B cell (primary cell): ENCODE results near the gene SIX1. TPM values are rescaled to one million over a fixed set of nuclear protein-coding genes. Genes with fewer than 3 reads are reported as not detected.

Source experiments
- ATAC-seq: fragments of 200-7000 bp; cut with Tn5 transposase; one replicate; pipeline ENCODE4 v1.10.0; 2021; ENCODE audit warnings: low read depth, mild to moderate bottlenecking, moderate number of reproducible peaks, moderate library complexity
- CTCF ChIA-PET: fragments of 350-600 bp; sonication (Branson Sonifier 250); formaldehyde crosslinking; loops from one replicate; lab custom pipeline; 2021; ENCODE audit warnings: antibody characterized with exemption, inconsistent platforms; lab: Charles Lee
- POLR2A ChIA-PET: fragments of 350-600 bp; sonication (Branson Sonifier 250); formaldehyde crosslinking; loops from one replicate; lab custom pipeline; 2021; ENCODE audit warnings: antibody characterized with exemption; lab: Charles Lee
- DNase-seq: peaks from one replicate; pipeline ENCODE4 v3.0.0; 2013
- H2AFZ ChIP-seq: 2 replicates; pipeline ENCODE4 v1.6.1; 2012; ENCODE audit warnings: mild to moderate bottlenecking, low read depth, low read length; ENCODE audit not compliant: insufficient read depth, poor library complexity, severe bottlenecking
- H3K27ac ChIP-seq, 2 donors: 1 replicate in 1 of 2; 2 replicates in 1 of 2; pipeline ENCODE4 v1.5.1; 2012 to 2013; ENCODE audit warnings: low read length in 2 of 2, mild to moderate bottlenecking in 2 of 2, moderate library complexity in 1 of 2
- H3K27me3 ChIP-seq, 4 experiments: fragments of 200-600 bp in 1 of 4; sonication (generic) in 1 of 4; replicated peaks in 1 of 4; 1 replicate in 2 of 4; 2 replicates in 2 of 4; pipeline versions ENCODE4 v1.6.1 to v1.7.0; 2013 to 2016; ENCODE audit warnings: low read length in 3 of 4, mild to moderate bottlenecking in 2 of 4, mixed read lengths in 1 of 4, moderate library complexity in 1 of 4; ENCODE audit not compliant: insufficient read depth in 4 of 4, control insufficient read depth in 3 of 4; ENCODE audit errors: control extremely low read depth in 1 of 4
- H3K36me3 ChIP-seq, 2 experiments: replicated peaks in 1 of 2; 1 replicate in 1 of 2; 2 replicates in 1 of 2; pipeline versions ENCODE4 v1.6.1 to v1.7.1; 2013; ENCODE audit warnings: low read length in 1 of 2; ENCODE audit not compliant: insufficient read depth in 2 of 2, control insufficient read depth in 1 of 2; ENCODE audit errors: control extremely low read depth in 1 of 2, extremely low read depth in 1 of 2
- H3K4me1 ChIP-seq, 2 donors: fragments of 200-600 bp in 1 of 2; sonication (generic) in 1 of 2; 1 replicate in 1 of 2; 2 replicates in 1 of 2; pipeline versions ENCODE4 v1.5.1 to v1.6.1; 2013 to 2017; ENCODE audit warnings: low read length in 2 of 2; ENCODE audit not compliant: control insufficient read depth in 2 of 2, insufficient read depth in 2 of 2
- H3K4me2 ChIP-seq: replicated peaks from 2 replicates; pipeline ENCODE3; 2012; ENCODE audit warnings: mild to moderate bottlenecking, low read depth, low read length; ENCODE audit not compliant: poor library complexity, severe bottlenecking
- H3K4me3 ChIP-seq, 5 experiments: fragments of 200-600 bp in 1 of 5; sonication (generic) in 1 of 5; 1 replicate in 3 of 5; 2 replicates in 2 of 5; pipeline versions ENCODE4 v1.5.1 to v1.7.0; 2011 to 2016; ENCODE audit warnings: low read length in 4 of 5, mild to moderate bottlenecking in 4 of 5, low read depth in 2 of 5, control low read depth in 1 of 5, moderate library complexity in 1 of 5; ENCODE audit not compliant: insufficient read depth in 1 of 5; ENCODE audit errors: control extremely low read depth in 1 of 5, extremely low read depth in 1 of 5
- H3K79me2 ChIP-seq: fragments of 200-600 bp; sonication (generic); one replicate; pipeline ENCODE4 v1.6.0; 2016; ENCODE audit warnings: low read length; ENCODE audit not compliant: control insufficient read depth, insufficient read depth
- H3K9ac ChIP-seq: fragments of 200-600 bp; sonication (generic); 2 replicates; pipeline ENCODE4 v1.6.1; 2017; ENCODE audit warnings: mild to moderate bottlenecking, low read length, moderate library complexity
- H3K9me3 ChIP-seq, 3 donors: one replicate each; pipeline versions ENCODE4 v1.6.1 to v1.7.1; 2013; ENCODE audit warnings: low read length in 2 of 3; ENCODE audit not compliant: control insufficient read depth in 2 of 3, insufficient read depth in 1 of 3; ENCODE audit errors: control extremely low read depth in 1 of 3
- H4K20me1 ChIP-seq: 2 replicates; pipeline ENCODE4 v1.6.0; 2012; ENCODE audit warnings: mild to moderate bottlenecking, low read length; ENCODE audit not compliant: insufficient read depth, control insufficient read depth, poor library complexity, severe bottlenecking
- H3K27ac Mint-ChIP-seq: one replicate; pipeline ENCODE4 v1.8.0; 2021; ENCODE audit warnings: mixed read lengths
- H3K27me3 Mint-ChIP-seq: one replicate; pipeline ENCODE4 v1.8.0; 2021; ENCODE audit warnings: mixed read lengths
- H3K4me1 Mint-ChIP-seq: one replicate; pipeline ENCODE4 v1.8.0; 2021; ENCODE audit warnings: mixed read lengths
- H3K4me3 Mint-ChIP-seq: one replicate; pipeline ENCODE4 v1.8.0; 2021; ENCODE audit warnings: mixed read lengths
- H3K9me3 Mint-ChIP-seq: one replicate; pipeline ENCODE4 v1.8.0; 2022; ENCODE audit warnings: mixed read lengths; ENCODE audit not compliant: insufficient read depth
- EZH2 ChIP-seq: IDR thresholded peaks from 2 replicates; pipeline ENCODE4 v1.6.1; 2012; ENCODE audit warnings: borderline replicate concordance, low read depth, mild to moderate bottlenecking, moderate library complexity, low read length; ENCODE audit not compliant: insufficient read depth, poor library complexity, severe bottlenecking
- WGBS: methylation state at CpG from one replicate; pipeline ENCODE4 v1.1.5; 2013; ENCODE audit warnings: missing lambda C conversion rate; ENCODE audit not compliant: insufficient coverage; 5-methylcytosine and 5-hydroxymethylcytosine counted together
- intact Hi-C: fragments of 100-400 bp; cut with micrococcal nuclease; formaldehyde crosslinking; loops from one replicate; pipeline ENCODE4 v1.10.0; 2022
- polyA plus RNA-seq: library from polyadenylated mRNA; depleted of rRNA; stranded (reverse); fragments of >200 nt; gene quantifications from 2 replicates; pipeline ENCODE4 v1.2.3, GENCODE V29; 2012
- total RNA-seq, 2 donors: library from RNA; stranded (reverse); fragments of 120-200 nt in 1 of 2; gene quantifications; 1 replicate in 1 of 2; 2 replicates in 1 of 2; pipeline versions ENCODE4 v1.2.3 to v1.2.4, GENCODE V29; 2013 to 2022
- TF ChIP-seq, protein P1 (sequence below): fragments of 200-600 bp; IDR thresholded peaks from one replicate; pipeline ENCODE4 v1.8.0; 2022; ENCODE audit warnings: antibody characterized with exemption, mild to moderate bottlenecking

SIX1 gene
- total and polyA plus RNA-seq, 2 donors (not counting 1 experiment from before 2014, with no cell fraction given): 0.12 to 0.16 TPM

DNA sequence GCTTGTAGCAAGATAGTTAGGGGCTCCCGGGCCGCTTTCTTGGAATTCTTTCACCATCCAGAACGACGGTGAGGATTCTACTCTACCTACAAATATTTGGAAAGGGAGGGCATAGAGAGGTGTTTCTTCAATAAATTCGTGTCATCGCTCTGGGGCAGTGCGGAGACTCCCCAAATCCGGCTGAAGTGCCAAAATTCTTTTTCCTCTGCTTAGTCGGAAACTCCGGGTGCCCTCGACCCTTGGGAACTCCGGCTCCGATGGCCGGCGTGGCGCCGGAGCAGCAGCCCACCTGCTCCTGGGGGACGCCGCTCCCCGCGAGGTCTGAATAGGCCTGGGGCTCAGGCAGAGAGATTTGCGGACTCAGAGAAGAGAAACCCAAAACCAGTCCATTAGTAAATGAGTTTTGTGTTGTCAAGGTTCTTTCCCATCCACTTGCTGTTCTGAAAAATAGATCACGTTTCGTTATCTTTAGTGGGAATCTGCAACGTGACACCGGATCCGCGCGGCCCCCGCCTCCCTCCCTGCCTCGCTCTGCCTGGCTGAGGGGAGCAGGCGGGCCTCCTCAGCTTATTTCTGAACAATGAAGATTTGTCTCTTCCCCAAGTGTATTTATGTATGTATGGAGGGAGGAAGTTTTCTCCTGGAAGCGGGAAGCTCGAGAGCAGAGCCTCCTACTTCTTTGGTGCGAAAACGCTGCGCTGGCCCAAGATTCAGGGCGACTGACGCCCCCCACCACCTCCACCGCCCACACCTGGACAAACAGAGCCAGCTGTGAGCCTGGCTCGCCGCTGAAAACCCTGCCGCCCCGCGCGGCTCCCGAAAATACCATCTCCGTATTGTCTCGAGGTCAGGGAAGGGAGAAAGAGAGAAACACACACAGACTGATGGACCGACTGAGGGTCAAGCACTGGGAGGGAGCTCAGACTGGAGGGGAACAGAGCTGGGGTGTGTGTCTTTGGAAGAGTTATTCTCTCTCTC is 3.7 kb upstream of the SIX1 start:
- no peaks in the 10 kb centered on the region for H4K20me1 ChIP-seq
- TF ChIP-seq EZH2: no peak
- TF ChIP-seq, protein P1, sequence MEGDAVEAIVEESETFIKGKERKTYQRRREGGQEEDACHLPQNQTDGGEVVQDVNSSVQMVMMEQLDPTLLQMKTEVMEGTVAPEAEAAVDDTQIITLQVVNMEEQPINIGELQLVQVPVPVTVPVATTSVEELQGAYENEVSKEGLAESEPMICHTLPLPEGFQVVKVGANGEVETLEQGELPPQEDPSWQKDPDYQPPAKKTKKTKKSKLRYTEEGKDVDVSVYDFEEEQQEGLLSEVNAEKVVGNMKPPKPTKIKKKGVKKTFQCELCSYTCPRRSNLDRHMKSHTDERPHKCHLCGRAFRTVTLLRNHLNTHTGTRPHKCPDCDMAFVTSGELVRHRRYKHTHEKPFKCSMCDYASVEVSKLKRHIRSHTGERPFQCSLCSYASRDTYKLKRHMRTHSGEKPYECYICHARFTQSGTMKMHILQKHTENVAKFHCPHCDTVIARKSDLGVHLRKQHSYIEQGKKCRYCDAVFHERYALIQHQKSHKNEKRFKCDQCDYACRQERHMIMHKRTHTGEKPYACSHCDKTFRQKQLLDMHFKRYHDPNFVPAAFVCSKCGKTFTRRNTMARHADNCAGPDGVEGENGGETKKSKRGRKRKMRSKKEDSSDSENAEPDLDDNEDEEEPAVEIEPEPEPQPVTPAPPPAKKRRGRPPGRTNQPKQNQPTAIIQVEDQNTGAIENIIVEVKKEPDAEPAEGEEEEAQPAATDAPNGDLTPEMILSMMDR: no peak
- WGBS: 12% methylated on average over 35 of the region's 50 CpGs
- peaks cover 52% of the 10 kb centered on the region for H3K4me1 Mint-ChIP-seq
- H3K79me2 ChIP-seq: no peaks in the 10 kb centered on the region
- ChIA-PET CTCF (interaction anchor here (1.7 kb wide), 1 partner anchor 373 kb away, joined by 6 read pairs; no protein-coding TSS in a partner anchor), POLR2A (no interaction called here)
- ATAC-seq (no peak), DNase-seq (peak; percentile 36)
- peaks cover 0 to 97% (median 74%) of the 10 kb centered on the region in 4 experiments for H3K27me3 ChIP-seq
- H3K4me3 ChIP-seq: no peak overlapping the region
- H3K27ac ChIP-seq: no peak overlapping the region
- no peak overlapping the region for H3K4me2 ChIP-seq
- no peak overlapping the region for H3K9ac ChIP-seq
- H3K4me1 ChIP-seq: peaks cover 47 to 57% of the 10 kb centered on the region in 2 donors
- H3K36me3 ChIP-seq: no peaks in the 10 kb centered on the region
- peaks cover 84% of the 10 kb centered on the region for H3K27me3 Mint-ChIP-seq
- intact Hi-C loops: loop anchor here (5.0 kb wide), 1 partner anchor 141 kb away; no protein-coding TSS in a partner anchor
- H3K9me3 ChIP-seq: peaks cover 2 to 80% (median 40%) of the 10 kb centered on the region in 3 donors
- peak overlapping the region; percentile 12 for H3K27ac Mint-ChIP-seq
- H3K9me3 Mint-ChIP-seq: peaks cover 6% of the 10 kb centered on the region
- no peak overlapping the region for H2AFZ ChIP-seq
- H3K4me3 Mint-ChIP-seq: no peak overlapping the region
